Vagina (tissue), 2 donors: Measurements from ENCODE around the gene IGSF10. TPM values are rescaled to one million over a fixed set of nuclear protein-coding genes. Genes with fewer than 3 reads are reported as not detected.
A peak's percentile ranks its signal among the peaks of the same experiment; 100 is the strongest.

ENCODE experiments used
- DNase-seq, 2 donors: peaks; one replicate each; pipeline ENCODE4 v3.0.0-alpha.2; 2017; ENCODE audit errors: extremely low spot score in 2 of 2
- H3K27ac ChIP-seq: fragments of 200-600 bp; sonication (generic); one replicate; pipeline ENCODE4 v1.5.1; 2019
- H3K27me3 ChIP-seq: fragments of 200-600 bp; sonication (generic); one replicate; pipeline ENCODE4 v1.5.1; 2019
- H3K36me3 ChIP-seq, 2 donors: fragments of 200-600 bp; sonication (generic); one replicate each; pipeline ENCODE4 v1.5.1; 2017 to 2019
- H3K4me1 ChIP-seq: fragments of 200-600 bp; sonication (generic); one replicate; pipeline ENCODE4 v1.5.1; 2019
- H3K4me3 ChIP-seq, 2 donors: fragments of 200-600 bp; sonication (generic); 1 replicate in 1 of 2; 2 replicates in 1 of 2; pipeline ENCODE4 v1.5.1; 2016 to 2019
- H3K9me3 ChIP-seq: fragments of 200-600 bp; sonication (generic); one replicate; pipeline ENCODE4 v1.5.1; 2019
- CTCF ChIP-seq, 3 experiments: fragments of 450-650 bp in 2 of 3; fragments of 200-600 bp in 1 of 3; sonication (generic) in 1 of 3; IDR thresholded peaks; one replicate each; pipeline ENCODE4 v1.5.1; 2017 to 2019; ENCODE audit warnings: antibody characterized with exemption in 3 of 3, mild to moderate bottlenecking in 2 of 3, moderate library complexity in 2 of 3
- POLR2A ChIP-seq, 2 donors: fragments of 450-650 bp; IDR thresholded peaks; one replicate each; pipeline ENCODE4 v1.6.1; 2017; ENCODE audit warnings: antibody characterized with exemption in 2 of 2, mild to moderate bottlenecking in 2 of 2, moderate library complexity in 2 of 2
- POLR2AphosphoS5 ChIP-seq, 2 donors: sonication (generic); formaldehyde crosslinking; IDR thresholded peaks; one replicate each; pipeline ENCODE4 v1.9.0; 2017; ENCODE audit warnings: antibody characterized with exemption in 2 of 2, mild to moderate bottlenecking in 2 of 2, low read depth in 1 of 2; ENCODE audit not compliant: insufficient read depth in 1 of 2
- intact Hi-C: fragments of 100-400 bp; cut with DNase I; formaldehyde crosslinking; loops from one replicate; pipeline ENCODE4 v1.15.1; 2023
- total RNA-seq: library from RNA; depleted of rRNA; stranded (reverse); fragments of >200 nt; gene quantifications from one replicate; pipeline ENCODE4 v1.2.3, GENCODE V29; 2016

The IGSF10 gene
- total RNA-seq, 1 donor from 2014 or later, result 0.49 TPM

GRCh38 chr3:151460228-151460627, 633 bp downstream of the IGSF10 start:
- H3K9me3 ChIP-seq, result no peaks in the 10 kb centered on the region
- H3K4me3 ChIP-seq, result peak overlapping the region in 1 of 2 donors; percentile 37
- H3K4me1 ChIP-seq, result peaks cover 6% of the 10 kb centered on the region
- TF ChIP-seq CTCF (IDR thresholded peaks at IDR 0.05) (no peak), POLR2AphosphoS5 (IDR thresholded peaks at IDR 0.05; ENCODE audit: insufficient read depth in 1 of 2, low read depth in 1 of 2) (no peak), POLR2A (IDR thresholded peaks at IDR 0.05) (no peak)
- no peaks in the 10 kb centered on the region for H3K36me3 ChIP-seq
- no peaks in the 10 kb centered on the region for H3K27me3 ChIP-seq
- no peak for DNase-seq
- intact Hi-C loops, result no loop called here
- H3K27ac ChIP-seq, result no peak overlapping the region

GRCh38 chr3:151459358-151459757, 1.5 kb downstream of the IGSF10 start:
- H3K9me3 ChIP-seq, result no peaks in the 10 kb centered on the region
- TF ChIP-seq POLR2AphosphoS5 (IDR thresholded peaks at IDR 0.05; ENCODE audit: insufficient read depth in 1 of 2, low read depth in 1 of 2) (no peak), CTCF (IDR thresholded peaks at IDR 0.05) (no peak), POLR2A (IDR thresholded peaks at IDR 0.05) (no peak)
- peaks cover 6% of the 10 kb centered on the region for H3K4me1 ChIP-seq
- H3K36me3 ChIP-seq, result no peaks in the 10 kb centered on the region
- intact Hi-C loops, result no loop called here
- H3K27ac ChIP-seq, result no peak overlapping the region
- DNase-seq, result no peak
- H3K4me3 ChIP-seq, result no peak overlapping the region
- H3K27me3 ChIP-seq, result no peaks in the 10 kb centered on the region

- no peak for TF ChIP-seq POLR2AphosphoS5 (IDR thresholded peaks at IDR 0.05; ENCODE audit: insufficient read depth in 1 of 2, low read depth in 1 of 2)
- no peak for TF ChIP-seq POLR2A (IDR thresholded peaks at IDR 0.05)
- no peak for TF ChIP-seq CTCF (IDR thresholded peaks at IDR 0.05)
- intact Hi-C loops, result no loop called here
- no peak for DNase-seq
Measured at GRCh38 chr3:151456065-151456464, 4.8 kb downstream of the IGSF10 start.

GRCh38 chr3:151452841-151453240, 8.0 kb downstream of the IGSF10 start:
- Histone ChIP-seq H3K4me3 (no peak overlapping the region), H3K9me3 (no peaks in the 10 kb centered on the region), H3K4me1 (no peaks in the 10 kb centered on the region), H3K27ac (no peak overlapping the region), H3K27me3 (no peaks in the 10 kb centered on the region), H3K36me3 (no peaks in the 10 kb centered on the region)
- TF ChIP-seq CTCF (IDR thresholded peaks at IDR 0.05) (no peak), POLR2AphosphoS5 (IDR thresholded peaks at IDR 0.05; ENCODE audit: insufficient read depth in 1 of 2, low read depth in 1 of 2) (no peak), POLR2A (IDR thresholded peaks at IDR 0.05) (no peak)
- no peak for DNase-seq
- intact Hi-C loops, result no loop called here

More at GRCh38 chr3:151456065-151456464, 4.8 kb downstream of the IGSF10 start:
- no peaks in the 10 kb centered on the region for H3K9me3 ChIP-seq
- no peaks in the 10 kb centered on the region for H3K27me3 ChIP-seq
- peaks cover 4% of the 10 kb centered on the region for H3K4me1 ChIP-seq
- H3K4me3 ChIP-seq, result no peak overlapping the region
- H3K27ac ChIP-seq, result no peak overlapping the region
- H3K36me3 ChIP-seq, result no peaks in the 10 kb centered on the region

- no peaks in the 10 kb centered on the region for H3K9me3 ChIP-seq
Measured at GRCh38 chr3:151452368-151452767, 8.5 kb downstream of the IGSF10 start.

More at GRCh38 chr3:151452368-151452767, 8.5 kb downstream of the IGSF10 start:
- intact Hi-C loops, result no loop called here
- no peaks in the 10 kb centered on the region for H3K36me3 ChIP-seq
- TF ChIP-seq POLR2A (IDR thresholded peaks at IDR 0.05), result no peak
- no peak for TF ChIP-seq POLR2AphosphoS5 (IDR thresholded peaks at IDR 0.05; ENCODE audit: insufficient read depth in 1 of 2, low read depth in 1 of 2)
- no peak for TF ChIP-seq CTCF (IDR thresholded peaks at IDR 0.05)
- no peak for DNase-seq
- H3K4me1 ChIP-seq, result no peaks in the 10 kb centered on the region
- no peak overlapping the region for H3K27ac ChIP-seq
- no peak overlapping the region for H3K4me3 ChIP-seq
- H3K27me3 ChIP-seq, result no peaks in the 10 kb centered on the region
